ENCODE measurements around the gene ERRFI1.

- TF ChIP-seq CTCF (IDR thresholded peaks at IDR 0.05; ENCODE audit: borderline replicate concordance, extremely low read depth, low read length, poor library complexity, severe bottlenecking) (no peak), EZH2 (IDR thresholded peaks at IDR 0.05; ENCODE audit: borderline replicate concordance, low read depth, low read length, severe bottlenecking) (no peak)
Measured at GRCh38 chr1:8046391-8046790, 20.3 kb upstream of the ERRFI1 start.

Measured in DND-41 (cell line).